Smooth muscle cell (in vitro differentiated cells): Measurements from ENCODE around the gene GRID1. TPM values are rescaled to one million over a fixed set of nuclear protein-coding genes. Genes with fewer than 3 reads are reported as not detected.

Experiments used
- DNase-seq: peaks from one replicate; lab custom pipeline; 2025; ENCODE audit not compliant: unreplicated experiment; lab: John Stamatoyannopoulos, UW
- H2AFZ ChIP-seq: fragments of 200-600 bp; sonication (generic); 2 replicates; pipeline ENCODE4 v1.6.0; 2016; ENCODE audit warnings: antibody characterized with exemption, low read depth, mild to moderate bottlenecking
- H3F3A ChIP-seq: fragments of 200-600 bp; sonication (generic); 2 replicates; pipeline ENCODE4 v1.6.0; 2017; ENCODE audit warnings: antibody characterized with exemption, low read depth
- H3K27ac ChIP-seq: fragments of 200-600 bp; sonication (generic); 2 replicates; pipeline ENCODE4 v1.5.1; 2016; ENCODE audit warnings: low read depth, mild to moderate bottlenecking
- H3K27me3 ChIP-seq: fragments of 200-600 bp; sonication (generic); 2 replicates; pipeline ENCODE4 v1.6.1; 2016; ENCODE audit warnings: low read depth, mild to moderate bottlenecking
- H3K36me3 ChIP-seq: fragments of 200-600 bp; sonication (generic); 2 replicates; pipeline ENCODE4 v1.5.1; 2016; ENCODE audit warnings: low read depth
- H3K4me1 ChIP-seq: fragments of 200-600 bp; sonication (generic); 2 replicates; pipeline ENCODE4 v1.5.1; 2016; ENCODE audit warnings: low read depth
- H3K4me2 ChIP-seq: fragments of 200-600 bp; sonication (generic); 2 replicates; pipeline ENCODE4 v1.6.0; 2016; ENCODE audit warnings: mild to moderate bottlenecking
- H3K4me3 ChIP-seq: fragments of 200-600 bp; sonication (generic); 2 replicates; pipeline ENCODE4 v1.5.1; 2016; ENCODE audit warnings: mild to moderate bottlenecking
- H3K79me2 ChIP-seq: fragments of 200-600 bp; sonication (generic); 2 replicates; pipeline ENCODE4 v1.6.0; 2016; ENCODE audit warnings: low read depth, mild to moderate bottlenecking
- H3K9ac ChIP-seq: fragments of 200-600 bp; sonication (generic); 2 replicates; pipeline ENCODE4 v1.6.0; 2016; ENCODE audit warnings: low read depth
- H3K9me3 ChIP-seq: fragments of 200-600 bp; sonication (generic); replicated peaks from 2 replicates; pipeline ENCODE4 v1.5.1; 2016; ENCODE audit warnings: low read depth
- H4K20me1 ChIP-seq: fragments of 200-600 bp; sonication (generic); 2 replicates; pipeline ENCODE4 v1.6.0; 2016; ENCODE audit warnings: low read depth
- CTCF ChIP-seq: fragments of 200-600 bp; sonication (generic); IDR thresholded peaks from 2 replicates; pipeline ENCODE4 v1.5.1; 2017; ENCODE audit warnings: borderline replicate concordance, mild to moderate bottlenecking, antibody characterized with exemption; ENCODE audit not compliant: insufficient read depth, poor library complexity, severe bottlenecking
- WGBS: methylation state at CpG from one replicate; pipeline ENCODE4 v1.1.7; 2016; ENCODE audit warnings: low lambda C conversion rate; 5-methylcytosine and 5-hydroxymethylcytosine counted together
- polyA plus RNA-seq: library from polyadenylated mRNA; unstranded; fragments of >200 nt; fragmentation: Nextera tagmentation; extraction: Ambion mirVana; gene quantifications from 2 replicates; pipeline ENCODE4 v1.2.1, GENCODE V29; 2016
- total RNA-seq: library from RNA; depleted of rRNA; stranded (reverse); fragments of >200 nt; gene quantifications from 2 replicates; pipeline ENCODE4 v1.2.3, GENCODE V29; 2014

GRID1 gene
- total and polyA plus RNA-seq, 2 experiments from 2014 or later, result 4.4 to 7.4 TPM

- H3K4me1 ChIP-seq, result no peaks in the 10 kb centered on the region
- no peak for DNase-seq
- H3K4me3 ChIP-seq, result no peak overlapping the region
- H3K4me2 ChIP-seq, result no peak overlapping the region
- no peak overlapping the region for H3K27ac ChIP-seq
- H3K36me3 ChIP-seq, result no peaks in the 10 kb centered on the region
- 57% methylated on average over 1 of the region's 1 CpG for whole genome bisulfite sequencing
- no peak overlapping the region for H3K9ac ChIP-seq
- H3K27me3 ChIP-seq, result no peaks in the 10 kb centered on the region
- no peak overlapping the region for H2AFZ ChIP-seq
- no peak for TF ChIP-seq CTCF
- H4K20me1 ChIP-seq, result peaks cover 50% of the 10 kb centered on the region
- no peaks in the 10 kb centered on the region for H3K79me2 ChIP-seq
- H3K9me3 ChIP-seq, result no peaks in the 10 kb centered on the region
- no peaks in the 10 kb centered on the region for H3F3A ChIP-seq
These were observed 58.5 kb downstream of the GRID1 start for GRCh38 chr10:86308056-86308455.

GRCh38 chr10:86306628-86307278, 59.8 kb downstream of the GRID1 start:
- no peak for TF ChIP-seq CTCF
- no peaks in the 10 kb centered on the region for H3F3A ChIP-seq
- no peaks in the 10 kb centered on the region for H3K9me3 ChIP-seq
- no peak for DNase-seq
- H3K27ac ChIP-seq, result no peak overlapping the region
- peaks cover 44% of the 10 kb centered on the region for H4K20me1 ChIP-seq
- H3K4me2 ChIP-seq, result no peak overlapping the region
- no peaks in the 10 kb centered on the region for H3K79me2 ChIP-seq
- 42% methylated on average over 6 of the region's 6 CpGs for WGBS
- no peak overlapping the region for H2AFZ ChIP-seq
- H3K9ac ChIP-seq, result no peak overlapping the region
- no peaks in the 10 kb centered on the region for H3K4me1 ChIP-seq
- no peaks in the 10 kb centered on the region for H3K36me3 ChIP-seq
- H3K4me3 ChIP-seq, result no peak overlapping the region
- H3K27me3 ChIP-seq, result no peaks in the 10 kb centered on the region

GRCh38 chr10:86305521-86305920, 61.1 kb downstream of the GRID1 start:
- H3K27me3 ChIP-seq, result no peaks in the 10 kb centered on the region
- no peaks in the 10 kb centered on the region for H3K36me3 ChIP-seq
- TF ChIP-seq CTCF, result no peak
- H3K27ac ChIP-seq, result no peak overlapping the region
- H3K79me2 ChIP-seq, result no peaks in the 10 kb centered on the region
- H3K4me1 ChIP-seq, result no peaks in the 10 kb centered on the region
- H3K9ac ChIP-seq, result no peak overlapping the region
- H3F3A ChIP-seq, result no peaks in the 10 kb centered on the region
- DNase-seq, result no peak
- H3K9me3 ChIP-seq, result no peaks in the 10 kb centered on the region
- H2AFZ ChIP-seq, result no peak overlapping the region
- 64% methylated on average over 1 of the region's 1 CpG for WGBS
- H3K4me3 ChIP-seq, result no peak overlapping the region
- H3K4me2 ChIP-seq, result no peak overlapping the region
- H4K20me1 ChIP-seq, result peaks cover 44% of the 10 kb centered on the region

DNA sequence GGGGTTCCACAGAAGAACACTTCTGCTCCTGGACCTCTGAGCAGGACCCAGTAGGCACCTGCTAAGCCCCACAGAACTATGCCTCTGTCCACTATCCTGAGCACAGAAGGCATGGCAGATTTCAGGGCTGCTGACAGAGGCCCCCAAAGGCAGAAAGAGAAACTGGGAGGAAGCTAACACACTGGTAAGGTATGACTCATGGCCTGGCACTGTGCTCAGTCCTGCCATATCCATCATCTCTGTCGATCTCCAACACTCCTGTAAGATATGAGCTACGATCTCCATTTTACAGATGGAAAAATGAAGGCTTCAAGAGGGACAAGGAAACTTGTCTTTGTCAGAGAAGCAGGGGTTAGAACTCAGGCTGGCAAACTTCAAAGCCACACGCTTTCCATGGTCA, 62.2 kb downstream of the GRID1 start:
- DNase-seq, result no peak
- H2AFZ ChIP-seq, result no peak overlapping the region
- H4K20me1 ChIP-seq, result peaks cover 46% of the 10 kb centered on the region
- H3K4me3 ChIP-seq, result no peak overlapping the region
- no peak overlapping the region for H3K9ac ChIP-seq
- H3K27me3 ChIP-seq, result no peaks in the 10 kb centered on the region
- 85% methylated on average over 3 of the region's 3 CpGs for WGBS
- H3K36me3 ChIP-seq, result no peaks in the 10 kb centered on the region
- no peak overlapping the region for H3K27ac ChIP-seq
- H3K4me1 ChIP-seq, result no peaks in the 10 kb centered on the region
- H3F3A ChIP-seq, result no peaks in the 10 kb centered on the region
- no peaks in the 10 kb centered on the region for H3K79me2 ChIP-seq
- no peaks in the 10 kb centered on the region for H3K9me3 ChIP-seq
- TF ChIP-seq CTCF, result no peak
- no peak overlapping the region for H3K4me2 ChIP-seq
